C4-2B (cell line): ENCODE results near the gene ZDHHC3.

Experiments
- CTCF ChIP-seq: fragments of 450-650 bp; conservative IDR thresholded peaks from 2 replicates; pipeline ENCODE4 v1.5.1; 2017; ENCODE audit warnings: mild to moderate bottlenecking
- ZFX ChIP-seq: fragments of 450-650 bp; IDR thresholded peaks from 2 replicates; pipeline ENCODE4 v1.6.1; 2017

- no peak for TF ChIP-seq CTCF
- TF ChIP-seq ZFX: no peak
Measured at GRCh38 chr3:44877333-44877732, 98.6 kb downstream of the ZDHHC3 start.
